Measurements from ENCODE around the gene SIX1. TPM values are rescaled to one million over a fixed set of nuclear protein-coding genes. Genes with fewer than 3 reads are reported as not detected.

Gene SIX1
- total RNA-seq, 4 donors from 2014 or later, result 7.1 TPM; not detected in 3

GRCh38 chr14:60636879-60637478 is 12.3 kb downstream of the SIX1 start:
- no peak for DNase-seq
- Histone ChIP-seq H3K9me3 (no peaks in the 10 kb centered on the region), H3K4me3 (no peak overlapping the region), H3K27ac (no peak overlapping the region), H3K36me3 (no peaks in the 10 kb centered on the region), H3K27me3 (peaks cover 17 to 58% of the 10 kb centered on the region in 2 donors), H3K4me1 (peaks cover 0 to 10% of the 10 kb centered on the region in 2 donors)
- intact Hi-C loops (cut with DNase I; ENCODE audit: low total_unique reads), result no loop called here
- no peak for TF ChIP-seq CTCF (IDR thresholded peaks at IDR 0.05)
- no peak for TF ChIP-seq POLR2A (IDR thresholded peaks at IDR 0.05)

- no peaks in the 10 kb centered on the region for H3K36me3 ChIP-seq
- TF ChIP-seq POLR2A (IDR thresholded peaks at IDR 0.05), result no peak
- TF ChIP-seq CTCF (IDR thresholded peaks at IDR 0.05), result no peak
- no peaks in the 10 kb centered on the region for H3K9me3 ChIP-seq
- no peak overlapping the region for H3K4me3 ChIP-seq
- peaks cover 0 to 10% of the 10 kb centered on the region in 2 donors for H3K4me1 ChIP-seq
- DNase-seq, result no peak
- H3K27me3 ChIP-seq, result peaks cover 5 to 30% of the 10 kb centered on the region in 2 donors
- H3K27ac ChIP-seq, result no peak overlapping the region
- intact Hi-C loops (cut with DNase I; ENCODE audit: low total_unique reads), result no loop called here
These were observed 15.1 kb downstream of the SIX1 start for GRCh38 chr14:60634153-60634552.

- H3K4me3 ChIP-seq, result no peak overlapping the region
- peaks cover 0 to 8% of the 10 kb centered on the region in 2 donors for H3K4me1 ChIP-seq
- H3K36me3 ChIP-seq, result no peaks in the 10 kb centered on the region
- intact Hi-C loops (cut with DNase I; ENCODE audit: low total_unique reads), result no loop called here
- H3K9me3 ChIP-seq, result no peaks in the 10 kb centered on the region
- peaks cover 0 to 16% of the 10 kb centered on the region in 2 donors for H3K27me3 ChIP-seq
- no peak overlapping the region for H3K27ac ChIP-seq
- TF ChIP-seq POLR2A (IDR thresholded peaks at IDR 0.05), result no peak
- TF ChIP-seq CTCF (IDR thresholded peaks at IDR 0.05), result no peak
- no peak for DNase-seq
These were observed 16.5 kb downstream of the SIX1 start for GRCh38 chr14:60632777-60633176.

- Histone ChIP-seq H3K4me1 (peaks cover 0 to 3% of the 10 kb centered on the region in 2 donors), H3K9me3 (no peaks in the 10 kb centered on the region), H3K4me3 (no peak overlapping the region), H3K36me3 (no peaks in the 10 kb centered on the region), H3K27ac (no peak overlapping the region), H3K27me3 (peaks cover 0 to 11% of the 10 kb centered on the region in 2 donors)
- intact Hi-C loops (cut with DNase I; ENCODE audit: low total_unique reads), result no loop called here
- TF ChIP-seq CTCF (IDR thresholded peaks at IDR 0.05), result no peak
- no peak for TF ChIP-seq POLR2A (IDR thresholded peaks at IDR 0.05)
- no peak for DNase-seq
These were observed 17.0 kb downstream of the SIX1 start for GRCh38 chr14:60632257-60632656.

- peaks cover 0 to 7% of the 10 kb centered on the region in 2 donors for H3K27me3 ChIP-seq
- no peaks in the 10 kb centered on the region for H3K9me3 ChIP-seq
- H3K27ac ChIP-seq, result no peak overlapping the region
- intact Hi-C loops (cut with DNase I; ENCODE audit: low total_unique reads), result no loop called here
- DNase-seq, result no peak
- H3K4me3 ChIP-seq, result no peak overlapping the region
- H3K4me1 ChIP-seq, result no peaks in the 10 kb centered on the region
- H3K36me3 ChIP-seq, result no peaks in the 10 kb centered on the region
- no peak for TF ChIP-seq POLR2A (IDR thresholded peaks at IDR 0.05)
- no peak for TF ChIP-seq CTCF (IDR thresholded peaks at IDR 0.05)
These were observed 17.4 kb downstream of the SIX1 start for GRCh38 chr14:60631842-60632241.
